GM18502 (cell line): ENCODE data around the gene MGAT4A.
"Not testable (repeated sequence)": the region's sequence is repeated elsewhere in the genome, so short reads cannot be mapped to it uniquely, and the experiment has no call there.

Source experiments
- ATAC-seq: cut with Tn5 transposase; IDR thresholded peaks from one replicate; pipeline ENCODE4 v1.9.1; 2021; ENCODE audit warnings: mild to moderate bottlenecking; ENCODE audit not compliant: unreplicated experiment, poor library complexity

MGAT4A gene

DNA sequence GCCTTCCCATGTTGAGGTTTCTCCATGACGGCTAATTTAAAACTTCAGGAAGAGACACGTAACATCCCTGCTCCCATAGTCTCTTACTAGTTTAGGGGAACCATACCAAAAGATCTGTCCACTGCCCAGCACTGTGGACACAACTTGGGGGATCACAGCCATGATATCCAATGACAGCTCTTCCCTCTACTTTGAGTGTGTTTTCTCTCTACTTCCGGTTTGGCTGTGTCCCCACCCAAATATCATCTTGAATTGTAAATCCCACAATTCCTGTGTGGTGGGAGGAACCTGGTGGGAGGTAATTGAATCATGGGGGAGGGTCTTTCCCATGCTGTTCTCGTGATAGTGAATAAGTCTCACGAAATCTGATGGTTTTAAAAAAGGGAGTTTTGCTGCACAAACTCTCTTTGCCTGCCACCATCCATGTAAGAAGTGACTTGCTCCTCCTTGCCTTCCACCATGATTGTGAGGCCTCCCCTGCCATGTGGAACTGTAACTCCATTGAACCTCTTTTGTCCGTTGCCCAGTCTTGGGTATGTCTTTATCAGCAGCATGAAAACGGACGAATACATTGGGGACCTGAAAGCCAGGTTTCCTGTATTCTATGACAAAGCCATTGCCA lies 1.6 kb upstream of the MGAT4A start:
- no peak for ATAC-seq

DNA sequence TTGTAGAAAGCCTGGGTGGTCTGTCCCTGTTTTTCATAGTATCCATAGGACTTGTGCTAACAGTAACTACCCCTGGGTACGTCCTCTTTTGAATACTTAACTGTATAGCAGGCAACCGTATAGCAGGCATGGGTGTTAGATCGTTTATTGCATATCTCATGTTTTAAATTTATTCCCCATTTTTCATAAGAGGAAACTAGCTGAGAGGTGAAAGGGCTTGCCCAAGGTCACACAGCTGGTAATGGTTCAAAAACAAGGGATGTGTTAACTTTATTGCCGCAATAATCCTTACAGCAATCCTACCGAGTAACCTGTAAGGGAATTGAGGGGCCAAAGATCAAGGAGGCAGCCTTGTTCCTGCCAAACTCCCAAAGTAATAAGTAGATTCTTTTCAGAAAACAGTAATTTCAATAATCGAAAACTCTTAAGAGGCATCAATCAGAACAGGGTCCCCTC lies 990 bp upstream of the MGAT4A start:
- ATAC-seq: no peak

DNA sequence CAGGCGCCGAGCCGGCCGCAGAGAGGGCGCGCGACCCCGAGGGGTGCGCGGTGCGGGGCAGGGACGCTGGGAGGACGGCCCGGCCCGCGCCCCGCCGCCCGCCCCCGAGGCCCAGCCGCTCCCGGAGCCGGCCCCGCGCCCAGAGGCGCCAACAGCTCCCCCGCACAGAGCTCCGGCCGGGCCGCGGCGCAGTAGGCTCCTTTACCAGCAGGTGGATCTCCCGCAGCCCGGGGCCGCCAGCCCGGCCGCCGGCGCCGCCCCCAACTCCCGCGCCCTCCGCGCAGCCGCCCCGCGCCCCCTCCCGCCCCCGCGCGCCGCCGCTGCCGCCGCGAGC lies 258 bp downstream of the MGAT4A start:
- ATAC-seq: peak; percentile 66

DNA sequence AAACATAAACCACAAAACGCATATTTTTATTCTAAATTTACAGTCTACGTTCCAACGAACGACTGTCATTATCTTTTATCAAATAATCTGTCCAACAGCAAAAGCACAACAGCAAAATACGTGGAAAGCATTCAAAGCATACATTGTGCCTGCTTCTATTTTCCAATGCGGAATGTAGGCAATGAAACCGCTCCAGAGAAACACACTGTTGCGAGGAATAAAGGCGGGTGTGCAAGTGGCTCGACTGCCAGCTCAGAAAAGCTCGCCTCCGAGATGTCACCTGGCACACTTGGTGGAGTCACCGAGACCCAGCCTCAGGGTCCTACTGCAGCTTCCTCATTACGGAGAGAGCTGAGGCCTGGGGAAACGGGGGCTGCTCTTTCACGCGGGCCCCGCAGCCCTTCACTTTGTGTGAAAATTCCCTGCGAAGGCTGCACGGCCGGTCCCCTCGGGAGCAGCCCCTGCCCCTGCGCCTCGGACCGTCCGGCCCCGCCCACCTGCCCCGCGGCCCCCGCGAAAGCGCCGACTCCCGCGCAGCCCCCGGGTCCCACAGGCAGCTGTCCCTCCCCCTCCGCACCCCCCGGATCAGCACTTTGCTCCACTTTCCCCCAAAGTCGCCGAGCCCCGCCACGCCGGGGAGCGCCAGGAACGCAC lies 752 bp downstream of the MGAT4A start:
- ATAC-seq: peak; percentile 19

DNA sequence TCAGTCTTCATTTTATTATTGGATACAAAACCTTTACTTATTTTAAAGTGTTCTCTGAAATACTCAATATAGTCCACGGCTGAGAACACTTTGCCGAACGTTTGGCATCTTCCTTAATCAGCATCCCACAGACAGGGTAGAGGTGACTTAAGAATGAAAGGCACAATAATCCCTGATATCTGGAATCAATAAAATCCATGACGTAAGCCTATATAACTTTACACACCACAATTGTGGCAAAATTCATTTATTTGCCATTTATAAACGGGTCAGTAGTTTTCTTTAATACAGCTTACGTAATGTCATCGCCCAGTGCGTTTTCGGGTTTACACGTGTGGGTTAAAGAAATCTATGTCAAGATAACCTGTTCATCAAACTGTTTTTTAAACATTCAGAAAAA lies 1.3 kb downstream of the MGAT4A start:
- no peak for ATAC-seq

DNA sequence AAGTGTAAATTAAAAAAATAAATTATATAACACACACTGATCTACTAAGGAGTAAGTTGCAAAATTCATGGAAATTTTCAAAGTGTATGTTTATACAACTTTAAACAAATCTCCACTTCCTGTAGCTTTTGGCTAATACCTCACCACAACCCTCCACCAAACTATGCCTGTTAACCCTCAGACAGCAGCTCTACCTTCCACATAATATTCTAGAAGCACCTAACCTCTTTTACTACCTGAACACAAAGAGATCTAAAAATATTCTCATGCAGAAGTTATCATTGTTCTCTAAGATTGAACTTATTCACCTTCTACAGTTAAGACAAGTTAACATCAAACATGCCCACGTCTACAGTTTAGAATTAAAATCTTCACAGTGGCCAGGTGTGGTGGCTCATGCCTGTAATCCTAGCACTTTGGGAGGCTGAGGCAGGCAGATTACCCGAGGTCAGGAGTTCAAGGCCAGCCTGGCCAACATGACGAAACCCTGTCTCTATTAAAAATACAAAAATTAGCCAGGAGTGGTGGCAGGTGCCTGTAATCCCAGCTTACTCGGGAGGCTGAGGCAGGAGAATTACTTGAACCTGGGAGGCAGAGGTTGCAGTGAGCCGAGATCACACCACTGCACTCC lies 2.7 kb downstream of the MGAT4A start:
- ATAC-seq: not testable (repeated sequence)

DNA sequence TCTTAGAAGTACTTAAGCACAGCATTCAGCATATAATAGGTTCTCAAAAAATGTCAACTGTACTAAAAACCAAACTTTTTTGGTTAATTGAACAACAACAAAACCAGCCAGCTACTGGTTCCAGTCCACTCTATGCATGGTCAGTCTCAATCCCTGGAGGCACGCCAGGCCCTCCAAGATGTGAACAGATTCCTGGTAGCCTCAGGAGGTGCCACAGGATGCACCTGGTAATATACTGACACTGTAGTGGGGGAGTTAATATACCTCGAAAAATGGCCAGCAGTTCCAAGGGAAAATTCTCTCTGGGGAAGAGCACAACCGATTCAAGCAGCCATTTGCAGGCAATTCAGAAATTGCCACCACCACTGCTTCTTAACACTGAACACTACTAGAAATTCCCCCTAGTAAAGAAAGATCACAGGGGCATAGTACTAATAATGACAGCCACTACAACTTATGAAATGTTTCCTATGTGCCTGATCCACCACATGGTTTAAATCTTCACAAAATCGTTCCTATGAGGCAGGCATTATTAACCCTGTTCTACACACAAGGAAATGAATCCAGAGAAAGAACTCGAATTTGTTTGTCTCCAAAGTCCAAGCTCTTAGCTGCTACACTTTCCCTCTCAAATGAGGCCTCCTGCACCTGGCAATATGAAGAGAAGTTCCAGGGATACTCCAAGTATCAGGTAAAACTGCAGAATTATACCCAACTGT lies 3.4 kb downstream of the MGAT4A start:
- no peak for ATAC-seq

DNA sequence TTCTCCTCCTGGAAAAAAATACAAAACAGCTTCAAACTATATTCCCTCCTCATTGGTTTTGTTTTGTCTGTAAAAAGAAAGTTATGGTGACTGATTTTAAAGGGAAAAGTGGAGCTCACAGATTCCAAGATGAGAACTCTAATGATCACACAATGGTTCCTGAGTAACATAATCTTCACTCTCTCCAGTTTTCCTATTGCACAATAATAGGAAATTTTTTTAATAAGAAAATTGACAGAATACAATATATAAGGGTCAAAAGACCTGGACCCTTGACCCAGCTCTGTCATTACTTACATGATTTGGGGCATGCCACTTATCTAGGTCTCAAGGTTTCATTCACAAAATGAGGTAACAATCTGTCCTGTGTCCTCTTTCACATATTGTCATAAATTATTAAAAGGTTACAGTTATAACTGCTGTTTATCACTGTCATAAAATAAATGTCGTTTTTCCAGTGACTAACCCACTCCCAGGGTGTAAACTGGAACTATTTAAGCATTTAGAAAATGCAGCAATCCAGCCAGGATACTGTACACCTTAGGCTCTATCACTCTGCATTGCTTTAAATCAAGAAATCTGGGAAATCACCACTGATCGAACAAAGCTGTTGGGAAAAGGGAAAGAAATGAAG lies 4.1 kb downstream of the MGAT4A start:
- ATAC-seq: no peak

- ATAC-seq: no peak
These were observed 4.7 kb downstream of the MGAT4A start for GRCh38 chr2:98726205-98726604.

DNA sequence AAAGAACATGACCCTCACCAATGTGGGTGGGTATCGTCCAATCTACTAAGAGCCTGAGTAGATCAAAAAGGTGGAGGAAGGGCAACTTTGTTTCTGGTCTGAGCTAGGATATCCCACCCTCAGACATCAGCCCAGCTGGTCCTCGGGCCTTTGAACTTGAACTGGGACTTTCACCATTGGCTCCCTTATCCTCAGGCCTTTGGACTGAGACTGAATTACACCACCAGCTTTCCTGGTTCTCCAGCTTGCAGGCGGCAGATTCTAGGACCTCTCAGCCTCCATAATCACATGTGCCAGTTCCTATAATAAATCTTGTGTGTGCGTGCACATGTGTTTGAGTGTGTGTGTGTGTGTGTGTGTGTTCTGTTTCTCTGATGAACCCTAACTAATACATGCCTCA lies 10.6 kb downstream of the MGAT4A start:
- ATAC-seq: no peak

GRCh38 chr2:98717621-98718020 lies 13.3 kb downstream of the MGAT4A start:
- ATAC-seq: no peak

GRCh38 chr2:98716786-98717185 lies 14.1 kb downstream of the MGAT4A start:
- no peak for ATAC-seq

GRCh38 chr2:98715812-98716451 lies 15.0 kb downstream of the MGAT4A start:
- no peak for ATAC-seq

DNA sequence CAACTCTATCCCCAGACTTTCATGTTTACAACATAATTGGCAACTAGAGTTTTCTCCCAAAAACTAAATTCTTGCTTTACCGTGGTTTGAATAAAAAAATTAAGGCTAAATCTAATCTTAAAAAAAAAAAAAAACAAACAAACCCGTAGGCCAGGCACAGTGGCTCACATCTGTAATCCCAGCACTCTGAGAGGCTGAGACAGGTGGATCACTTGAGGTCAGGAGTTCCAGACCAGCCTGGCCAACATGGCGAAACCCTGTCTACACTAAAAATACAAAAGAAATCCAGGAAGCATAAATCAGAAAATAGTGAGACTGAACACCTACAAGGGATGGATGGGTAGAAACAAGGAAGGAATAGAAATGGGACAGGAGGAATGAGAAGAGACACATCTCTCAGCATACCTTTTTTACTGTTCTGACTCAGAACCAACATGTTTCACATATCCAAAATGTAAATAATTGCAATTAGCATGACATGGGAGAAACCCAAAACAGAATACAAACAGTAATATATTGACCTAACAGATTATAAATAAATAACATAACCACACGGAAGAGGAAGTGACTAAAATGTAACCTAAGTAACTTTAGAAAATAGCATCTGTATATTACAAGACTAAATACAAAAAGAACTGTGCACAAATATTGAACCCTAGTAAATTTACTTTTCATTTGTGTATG lies 17.5 kb downstream of the MGAT4A start:
- peak; percentile 83 for ATAC-seq

DNA sequence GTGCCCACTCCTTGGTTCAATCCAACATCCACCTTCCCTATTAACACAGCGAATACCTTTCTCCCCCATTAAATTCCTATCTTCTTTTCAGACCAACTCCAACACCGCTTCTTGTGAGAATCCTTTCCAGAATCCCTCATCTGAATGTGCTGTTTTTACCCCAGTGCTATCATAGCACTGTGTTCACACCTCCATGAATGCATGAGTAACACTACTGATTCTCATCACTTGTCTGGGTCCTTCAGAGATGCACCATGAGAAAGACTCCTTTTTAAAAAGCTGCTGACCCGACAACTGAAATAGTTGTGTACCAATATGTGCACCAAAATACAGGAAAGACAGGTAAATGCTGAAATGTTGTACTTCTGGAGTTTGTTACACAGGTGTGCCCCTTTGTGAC lies 18.8 kb downstream of the MGAT4A start:
- no peak for ATAC-seq

DNA sequence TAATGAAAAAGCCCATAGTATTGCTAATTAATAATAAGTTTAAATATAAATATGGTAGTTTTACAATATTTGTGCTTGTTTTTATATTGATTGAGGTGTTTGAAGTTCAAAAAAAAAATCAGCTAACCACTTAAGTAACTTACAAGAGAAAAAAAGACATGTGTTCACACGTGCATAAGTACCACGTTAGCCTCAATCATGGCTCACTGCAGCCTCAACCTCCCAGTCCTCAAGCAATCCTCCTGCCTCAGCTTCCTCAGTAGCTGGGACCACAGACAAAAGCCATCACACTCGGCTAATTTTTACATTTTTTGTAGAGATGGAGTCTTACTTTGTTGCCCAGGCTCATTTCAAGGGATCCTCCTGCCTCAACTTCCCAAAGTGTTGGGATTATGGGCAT lies 19.4 kb downstream of the MGAT4A start:
- ATAC-seq: no peak

GRCh38 chr2:98710734-98711133 lies 20.2 kb downstream of the MGAT4A start:
- no peak for ATAC-seq

DNA sequence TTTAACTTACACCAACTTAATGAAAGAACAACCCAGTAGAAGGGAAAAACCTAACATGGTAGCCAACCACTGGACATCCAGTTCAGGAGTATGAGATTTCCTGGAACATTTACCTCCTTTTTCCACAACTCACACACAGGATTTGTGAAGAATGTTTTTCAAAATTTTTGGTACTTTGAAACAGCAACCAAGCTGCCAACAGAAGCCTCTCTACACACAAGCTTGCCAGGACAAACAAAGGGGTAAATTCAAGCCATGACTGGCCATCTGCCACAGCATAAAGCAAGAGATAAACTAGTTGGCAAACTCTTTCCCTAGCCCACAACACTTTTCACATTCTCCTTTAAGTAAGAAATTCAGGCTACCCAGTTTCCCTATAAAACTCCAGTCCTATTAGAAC lies 21.4 kb downstream of the MGAT4A start:
- no peak for ATAC-seq

DNA sequence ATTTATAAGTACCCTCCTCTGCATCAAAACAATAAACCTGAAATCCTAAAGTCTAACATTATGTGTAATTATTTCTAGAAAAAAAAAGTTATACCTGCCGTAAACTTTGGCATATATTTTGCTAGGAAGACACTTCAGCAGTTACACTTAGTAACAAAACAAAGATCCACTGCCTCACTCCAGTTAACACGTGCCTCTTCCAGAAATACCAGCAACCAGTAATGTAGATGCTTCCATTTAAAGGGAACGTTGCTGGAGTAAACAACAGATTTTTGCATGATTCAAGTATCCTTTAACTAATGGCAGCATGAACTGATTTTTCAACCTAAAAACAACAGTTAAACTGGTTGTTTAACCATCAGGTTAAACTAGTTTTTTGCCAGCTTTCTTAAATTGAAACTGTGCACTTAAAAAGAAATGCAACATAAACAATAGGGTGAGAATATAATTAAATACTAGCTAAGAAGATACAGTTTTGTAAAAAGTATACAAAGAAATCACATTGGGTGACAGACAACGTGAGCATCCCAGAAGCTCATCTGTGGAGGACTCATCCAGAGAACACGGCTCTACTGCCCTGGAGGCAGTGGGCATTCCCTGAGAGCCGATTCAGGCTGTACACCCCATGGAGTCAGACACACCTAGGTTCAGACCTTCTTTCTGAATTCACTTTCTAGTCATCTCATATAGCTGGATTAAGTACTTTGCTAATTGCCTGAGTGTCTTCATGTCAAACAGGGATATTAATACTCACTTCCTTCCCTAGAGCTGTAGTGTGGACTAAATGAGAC lies 22.3 kb downstream of the MGAT4A start:
- ATAC-seq: no peak
